Ammon's horn (tissue), 1 donor: ENCODE data around the gene ZNF284.
"Not testable (repeated sequence)": the region's sequence is repeated elsewhere in the genome, so short reads cannot be mapped to it uniquely, and the experiment has no call there.

Experiments used
- DNase-seq: peaks from one replicate; pipeline ENCODE4 v3.0.0-alpha.2; 2016; ENCODE audit warnings: low spot score

The ZNF284 gene

DNA sequence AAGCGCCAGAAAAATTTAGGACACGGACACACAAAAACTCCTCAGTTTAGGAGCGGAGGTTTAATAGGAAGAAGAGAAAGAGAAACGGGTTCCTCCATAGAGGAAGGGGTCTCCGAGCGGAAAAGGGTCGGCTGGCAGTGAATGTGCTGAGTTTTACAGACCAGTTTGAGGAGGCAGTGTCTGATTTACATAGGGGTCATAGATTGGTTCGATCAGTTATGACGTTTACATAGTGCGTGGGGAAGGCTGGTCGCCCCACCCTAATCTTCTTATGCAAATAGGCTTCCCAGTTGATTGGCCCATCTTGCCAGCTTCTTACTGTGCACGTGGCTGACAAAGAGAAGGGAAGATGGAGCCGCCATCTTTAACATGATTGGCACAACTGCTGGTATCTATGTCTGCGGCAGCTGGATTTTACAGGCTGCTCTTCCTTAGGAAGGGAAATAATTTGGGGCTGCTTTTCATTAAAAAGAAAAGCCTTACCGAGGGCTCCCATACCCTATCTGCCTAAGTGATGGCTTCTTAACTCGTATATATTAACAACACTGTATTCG is 40.0 kb downstream of the ZNF284 start:
- peak; percentile 39 for DNase-seq

DNA sequence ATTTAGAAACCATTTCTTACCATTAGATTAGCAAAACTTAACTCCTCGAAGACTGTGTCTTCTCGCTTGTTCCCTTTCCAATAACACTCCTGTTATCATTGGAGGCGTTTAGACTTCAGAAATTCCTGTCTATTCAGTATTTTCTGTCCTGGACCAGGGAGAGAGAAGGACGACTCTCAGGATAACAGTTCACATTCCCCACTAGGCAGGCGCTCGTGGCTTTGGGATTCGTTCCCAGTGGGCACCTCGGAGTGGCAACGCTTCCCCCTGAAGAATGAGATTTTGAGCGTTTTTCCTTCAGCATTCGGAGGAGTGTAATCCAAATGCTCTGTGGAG is 40.8 kb downstream of the ZNF284 start:
- no peak for DNase-seq

DNA sequence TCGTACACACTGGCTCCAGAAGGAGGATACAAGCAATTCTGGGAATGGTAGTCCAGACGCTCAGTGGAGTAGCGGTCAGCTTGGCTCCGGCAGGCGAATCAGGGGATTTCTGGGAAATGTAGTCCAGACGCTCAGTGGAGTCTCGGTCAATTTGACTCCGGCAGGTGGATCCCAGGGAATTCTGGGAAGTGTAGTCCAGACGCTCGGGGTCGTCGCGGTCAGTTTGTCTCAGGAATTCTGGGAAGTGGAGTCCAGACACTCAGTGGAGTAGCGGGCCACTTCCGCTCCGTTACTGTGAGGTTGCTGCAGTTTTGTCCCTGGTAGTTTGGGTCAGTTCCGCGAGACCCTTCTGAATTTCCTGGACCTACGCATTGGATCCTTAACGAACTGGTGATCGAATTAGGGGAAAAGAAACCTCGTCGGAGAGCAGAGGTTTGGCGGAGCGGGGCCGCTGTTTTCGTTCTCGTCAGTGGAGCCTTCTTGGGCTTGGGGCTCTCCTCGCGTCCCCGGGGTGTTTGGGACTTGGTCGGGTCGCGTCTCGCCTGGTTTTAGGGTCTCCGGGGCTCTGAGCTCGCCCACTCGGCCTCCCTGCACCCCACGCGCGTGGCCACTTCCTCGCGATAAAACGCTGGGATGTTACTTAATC is 41.3 kb downstream of the ZNF284 start, which contains the start of gene ZNF225:
ZNF225 (plus strand) TSS at position 262 of the 646 bp plus-strand sequence. CDS start 2,429 bp downstream, outside the sequence.
- peak; percentile 99 for DNase-seq

DNA sequence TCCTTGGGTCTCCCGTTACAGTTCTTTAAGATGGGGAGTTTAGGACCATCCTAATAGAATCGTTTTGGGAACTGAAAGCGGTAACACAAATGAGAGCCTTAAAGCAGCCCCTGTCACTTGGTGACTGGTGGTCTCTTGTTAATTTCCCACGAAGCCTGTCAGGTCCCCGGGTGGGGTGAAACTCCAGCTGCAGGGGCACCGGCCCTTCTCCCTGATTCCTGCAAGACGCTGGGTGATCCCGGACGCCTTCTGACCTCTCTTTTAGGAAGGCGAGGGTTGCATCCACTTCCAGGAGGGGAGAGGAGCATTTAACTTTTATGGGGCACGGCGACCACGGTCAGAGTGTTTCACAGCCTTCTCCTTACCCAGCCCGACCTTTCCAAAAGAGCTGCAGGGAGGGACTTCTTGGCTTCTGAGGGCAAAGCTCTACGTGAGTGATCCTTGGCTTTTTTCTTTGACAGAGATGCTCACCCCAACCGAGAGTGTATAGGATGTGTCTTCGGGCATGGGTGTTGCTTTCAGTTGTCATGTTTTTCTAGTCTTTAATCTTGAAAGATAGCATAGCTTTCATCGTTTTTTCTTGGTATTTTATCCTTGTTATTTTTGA is 41.9 kb downstream of the ZNF284 start:
- peak; percentile 5 for DNase-seq

DNA sequence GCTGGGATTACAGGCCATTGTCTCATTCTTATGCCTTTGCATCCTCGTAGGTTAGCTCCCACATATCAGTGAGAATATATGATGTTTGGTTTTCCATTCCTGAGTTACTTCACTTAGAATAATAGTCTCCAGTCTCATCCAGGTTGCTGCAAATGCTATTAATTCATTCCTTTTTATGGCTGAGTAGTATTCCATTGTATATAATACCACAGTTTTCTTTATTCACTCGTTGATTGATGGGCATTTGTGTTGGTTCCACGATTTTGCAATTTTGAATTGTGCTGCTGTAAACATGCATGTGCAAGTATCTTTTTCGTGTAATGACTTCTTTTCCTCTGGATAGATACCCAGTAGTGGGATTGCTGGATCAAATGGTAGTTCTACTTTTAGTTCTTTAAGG is 49.2 kb downstream of the ZNF284 start:
- not testable (repeated sequence) for DNase-seq

DNA sequence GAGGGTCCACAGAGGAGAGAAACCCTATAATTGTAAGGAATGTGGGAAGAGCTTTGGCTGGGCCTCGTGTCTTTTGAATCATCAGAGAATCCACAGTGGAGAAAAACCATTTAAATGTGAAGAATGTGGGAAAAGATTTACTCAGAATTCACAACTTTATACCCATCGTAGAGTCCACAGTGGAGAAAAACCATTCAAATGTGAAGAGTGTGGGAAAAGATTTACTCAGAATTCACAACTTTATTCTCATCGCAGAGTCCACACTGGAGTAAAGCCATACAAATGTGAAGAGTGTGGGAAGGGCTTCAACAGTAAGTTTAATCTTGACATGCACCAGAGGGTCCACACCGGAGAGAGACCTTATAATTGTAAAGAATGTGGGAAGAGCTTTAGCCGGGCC is 60.0 kb downstream of the ZNF284 start:
- no peak for DNase-seq
